OCI-LY7 (cell line): ENCODE data around the gene TECTA. TPM values are rescaled to one million over a fixed set of nuclear protein-coding genes. Genes with fewer than 3 reads are reported as not detected.

ENCODE experiments used
- BruUV-seq: library from RNA; stranded (reverse); fragments of 400-500 nt; replicated peaks from 2 replicates; lab custom pipeline; 2021; lab: Mats Ljungman, UMichigan
- CTCF ChIA-PET: fragments of 300-600 bp; sonication (Branson Sonifier 250); formaldehyde crosslinking; loops from one replicate; lab custom pipeline; 2022; ENCODE audit warnings: antibody characterized with exemption; ENCODE audit not compliant: unreplicated experiment; lab: Charles Lee
- POLR2A ChIA-PET: fragments of 300-600 bp; sonication (Branson Sonifier 250); formaldehyde crosslinking; loops from one replicate; lab custom pipeline; 2022; ENCODE audit warnings: antibody characterized with exemption; lab: Charles Lee
- DNase-seq: peaks from one replicate; pipeline ENCODE4 v3.0.0-alpha.2; 2015; ENCODE audit warnings: low spot score
- H2AFZ ChIP-seq: fragments of 200-600 bp; sonication (generic), shearing (Covaris generic); 2 replicates; pipeline ENCODE4 v1.6.1; 2014; ENCODE audit warnings: mild to moderate bottlenecking, antibody characterized with exemption, low read length, moderate library complexity
- H3K27ac ChIP-seq: fragments of 200-600 bp; sonication (generic); 2 replicates; pipeline ENCODE4 v1.5.1; 2014; ENCODE audit warnings: mixed run types, low read depth, mild to moderate bottlenecking, moderate library complexity, low read length, inconsistent platforms; ENCODE audit not compliant: poor library complexity, severe bottlenecking
- H3K36me3 ChIP-seq: fragments of 200-600 bp; sonication (generic); 2 replicates; pipeline ENCODE4 v1.6.1; 2014; ENCODE audit warnings: mild to moderate bottlenecking, antibody characterized with exemption, low read length, moderate library complexity, mixed read lengths; ENCODE audit not compliant: insufficient read depth
- H3K4me1 ChIP-seq: fragments of 200-600 bp; sonication (generic); 2 replicates; pipeline ENCODE4 v1.5.1; 2014; ENCODE audit warnings: mild to moderate bottlenecking, low read length; ENCODE audit not compliant: insufficient read depth, poor library complexity, severe bottlenecking
- H3K4me2 ChIP-seq: fragments of 200-600 bp; sonication (generic); 2 replicates; pipeline ENCODE4 v1.6.1; 2014; ENCODE audit warnings: mild to moderate bottlenecking, low read length
- H3K4me3 ChIP-seq: fragments of 200-600 bp; sonication (generic); 2 replicates; pipeline ENCODE4 v1.5.1; 2014; ENCODE audit warnings: mild to moderate bottlenecking, low read depth, low read length; ENCODE audit not compliant: poor library complexity, severe bottlenecking
- H3K79me2 ChIP-seq: fragments of 200-600 bp; sonication (generic); 2 replicates; pipeline ENCODE4 v1.6.1; 2016; ENCODE audit warnings: low read depth, mild to moderate bottlenecking, low read length, moderate library complexity, mixed read lengths; ENCODE audit not compliant: insufficient read depth
- H3K9me2 ChIP-seq: fragments of 200-600 bp; sonication (generic); 2 replicates; pipeline ENCODE4 v1.6.1; 2016; ENCODE audit warnings: mild to moderate bottlenecking, low read length, mixed read lengths; ENCODE audit not compliant: insufficient read depth
- H3K9me3 ChIP-seq: fragments of 200-600 bp; sonication (generic); 2 replicates; pipeline ENCODE4 v1.6.1; 2014; ENCODE audit warnings: mild to moderate bottlenecking, mixed run types, low read length, mixed read lengths
- H4K20me1 ChIP-seq: fragments of 200-600 bp; sonication (generic); 2 replicates; pipeline ENCODE4 v1.6.1; 2014; ENCODE audit warnings: mild to moderate bottlenecking, antibody characterized with exemption, low read length, moderate library complexity, mixed read lengths; ENCODE audit not compliant: insufficient read depth
- CTCF ChIP-seq: fragments of 200-600 bp; sonication (generic); conservative IDR thresholded peaks from 2 replicates; pipeline ENCODE4 v1.5.1; 2014; ENCODE audit warnings: mild to moderate bottlenecking, antibody characterized with exemption, low read length, moderate library complexity, mixed read lengths
- EZH2phosphoT487 ChIP-seq: fragments of 200-600 bp; sonication (generic); IDR thresholded peaks from 2 replicates; pipeline ENCODE4 v1.6.1; 2018; ENCODE audit warnings: low read depth, borderline replicate concordance, mild to moderate bottlenecking, mixed run types, antibody characterized with exemption, low read length, moderate library complexity, mixed read lengths
- intact Hi-C: fragments of 100-400 bp; cut with micrococcal nuclease; formaldehyde crosslinking; loops from one replicate; pipeline ENCODE4 v1.10.0; 2022; ENCODE audit not compliant: unreplicated experiment
- total RNA-seq, 2 experiments: library from RNA; depleted of rRNA in 1 of 2; stranded (reverse); fragments of >200 nt in 1 of 2; shearing (Covaris generic) in 1 of 2; gene quantifications; 2 replicates each; pipeline ENCODE4 v1.2.3, GENCODE V29; 2014 to 2022

The TECTA gene
- total RNA-seq, 2 experiments from 2014 or later, result 0.32 to 0.48 TPM

GRCh38 chr11:121110871-121111724, 10.1 kb downstream of the TECTA start:
- no TSS peak for BruUV-seq
- no peaks in the 10 kb centered on the region for H3K9me2 ChIP-seq
- no peak overlapping the region for H3K4me2 ChIP-seq
- no peak for DNase-seq
- no peak overlapping the region for H3K4me3 ChIP-seq
- no peaks in the 10 kb centered on the region for H3K79me2 ChIP-seq
- no peak for TF ChIP-seq CTCF
- no peak for TF ChIP-seq EZH2phosphoT487
- H3K9me3 ChIP-seq, result no peaks in the 10 kb centered on the region
- no peaks in the 10 kb centered on the region for H3K4me1 ChIP-seq
- H2AFZ ChIP-seq, result no peak overlapping the region
- no peaks in the 10 kb centered on the region for H3K36me3 ChIP-seq
- H3K27ac ChIP-seq, result no peak overlapping the region
- ChIA-PET CTCF (no interaction called here), POLR2A (no interaction called here)
- H4K20me1 ChIP-seq, result no peaks in the 10 kb centered on the region
- intact Hi-C loops, result loop anchor here (5.0 to 10.0 kb wide), 2 partner anchors 156 to 604 kb away; no protein-coding TSS in a partner anchor

- peak; percentile 41 for DNase-seq
- intact Hi-C loops, result loop anchor here (5.0 to 10.0 kb wide), 2 partner anchors 158 to 605 kb away; no protein-coding TSS in a partner anchor
- Histone ChIP-seq H3K9me3 (no peaks in the 10 kb centered on the region), H3K4me3 (no peak overlapping the region), H3K4me2 (no peak overlapping the region), H3K9me2 (no peaks in the 10 kb centered on the region), H3K27ac (no peak overlapping the region), H2AFZ (no peak overlapping the region), H3K4me1 (no peaks in the 10 kb centered on the region), H3K36me3 (no peaks in the 10 kb centered on the region), H3K79me2 (no peaks in the 10 kb centered on the region), H4K20me1 (no peaks in the 10 kb centered on the region)
- TF ChIP-seq CTCF (peak; percentile 77), EZH2phosphoT487 (no peak)
- ChIA-PET CTCF (no interaction called here), POLR2A (no interaction called here)
- BruUV-seq, result no TSS peak
These were observed 11.7 kb downstream of the TECTA start for GRCh38 chr11:121112498-121113455.
